Colonic mucosa (tissue), 4 donors: ENCODE data around the gene KLF15. TPM values are rescaled to one million over a fixed set of nuclear protein-coding genes. Genes with fewer than 3 reads are reported as not detected.

ENCODE experiments used
- DNase-seq: peaks from one replicate; pipeline ENCODE4 v3.0.0-alpha.2; 2020
- H3K27ac ChIP-seq: fragments of 200-600 bp; one replicate; pipeline ENCODE4 v1.8.0; 2021
- H3K27me3 ChIP-seq: fragments of 200-600 bp; one replicate; pipeline ENCODE4 v1.8.0; 2021
- H3K36me3 ChIP-seq: fragments of 200-600 bp; one replicate; pipeline ENCODE4 v1.8.0; 2021
- H3K4me1 ChIP-seq: fragments of 200-600 bp; one replicate; pipeline ENCODE4 v1.8.0; 2021; ENCODE audit warnings: mild to moderate bottlenecking
- H3K4me3 ChIP-seq: fragments of 200-600 bp; one replicate; pipeline ENCODE4 v1.8.0; 2021
- H3K9ac ChIP-seq, 2 donors: one replicate each; pipeline ENCODE4 v1.7.0; 2013; ENCODE audit warnings: control low read depth in 2 of 2, low read depth in 2 of 2, low read length in 2 of 2
- H3K9me3 ChIP-seq: fragments of 200-600 bp; one replicate; pipeline ENCODE4 v1.8.0; 2021
- intact Hi-C: fragments of 100-400 bp; cut with DNase I; formaldehyde crosslinking; loops from one replicate; pipeline ENCODE4 v1.14.1; 2022
- total RNA-seq, 2 donors: library from RNA; stranded (reverse); fragmentation: NEBNext Ultra II Directional in 1 of 2; extraction: Animal tissue kit (Norgen Biotek cat#: 25700) in 1 of 2; gene quantifications; one replicate each; pipeline ENCODE4 v1.2.1, GENCODE V29; 2021
- TF ChIP-seq, protein P1 (sequence below): fragments of 200-600 bp; IDR thresholded peaks from one replicate; pipeline ENCODE4 v1.8.0; 2022; ENCODE audit warnings: antibody characterized with exemption, mild to moderate bottlenecking
- donor health status: healthy.
- donor health status: DM: no; HTN: no; CAD: no.
- donor health status: DM: no; HTN: no; CAD: no.

Gene KLF15
- total RNA-seq, 2 donors from 2014 or later: 0.66 to 1.9 TPM

DNA sequence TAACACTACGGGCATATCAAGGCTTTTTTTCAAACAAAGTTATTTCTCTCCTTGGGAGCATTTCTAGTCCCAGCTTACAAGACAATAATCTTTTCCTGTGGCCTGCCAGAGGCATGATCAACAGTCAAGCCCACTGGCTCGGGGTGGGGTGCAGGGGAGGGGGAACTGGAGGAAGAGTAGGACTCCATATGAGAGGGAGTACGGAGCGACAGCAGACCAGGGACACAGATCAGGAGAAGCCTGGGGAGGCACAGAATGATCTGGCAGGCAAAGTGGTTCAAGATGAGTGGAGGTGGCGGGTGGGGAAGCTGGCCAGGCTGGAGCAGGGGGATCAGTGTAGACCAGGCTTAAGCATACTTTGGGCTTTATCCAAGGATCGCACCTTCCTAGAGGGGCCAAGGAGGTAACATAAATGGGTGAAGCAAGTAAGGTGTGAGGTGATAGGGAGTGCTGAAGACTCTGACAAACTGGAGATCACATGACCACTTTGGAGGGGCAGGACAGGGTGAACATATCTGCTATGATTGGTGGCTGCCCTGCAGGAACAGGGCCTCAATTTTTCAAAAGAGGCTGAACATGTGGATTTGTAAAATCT lies 37.4 kb downstream of the KLF15 start:
- no peak overlapping the region for H3K27ac ChIP-seq
- no peaks in the 10 kb centered on the region for H3K9me3 ChIP-seq
- H3K36me3 ChIP-seq: no peaks in the 10 kb centered on the region
- DNase-seq: no peak
- H3K9ac ChIP-seq: no peak overlapping the region
- H3K27me3 ChIP-seq: no peaks in the 10 kb centered on the region
- H3K4me3 ChIP-seq: no peak overlapping the region
- H3K4me1 ChIP-seq: no peaks in the 10 kb centered on the region
- intact Hi-C loops: no loop called here
- TF ChIP-seq, protein P1, sequence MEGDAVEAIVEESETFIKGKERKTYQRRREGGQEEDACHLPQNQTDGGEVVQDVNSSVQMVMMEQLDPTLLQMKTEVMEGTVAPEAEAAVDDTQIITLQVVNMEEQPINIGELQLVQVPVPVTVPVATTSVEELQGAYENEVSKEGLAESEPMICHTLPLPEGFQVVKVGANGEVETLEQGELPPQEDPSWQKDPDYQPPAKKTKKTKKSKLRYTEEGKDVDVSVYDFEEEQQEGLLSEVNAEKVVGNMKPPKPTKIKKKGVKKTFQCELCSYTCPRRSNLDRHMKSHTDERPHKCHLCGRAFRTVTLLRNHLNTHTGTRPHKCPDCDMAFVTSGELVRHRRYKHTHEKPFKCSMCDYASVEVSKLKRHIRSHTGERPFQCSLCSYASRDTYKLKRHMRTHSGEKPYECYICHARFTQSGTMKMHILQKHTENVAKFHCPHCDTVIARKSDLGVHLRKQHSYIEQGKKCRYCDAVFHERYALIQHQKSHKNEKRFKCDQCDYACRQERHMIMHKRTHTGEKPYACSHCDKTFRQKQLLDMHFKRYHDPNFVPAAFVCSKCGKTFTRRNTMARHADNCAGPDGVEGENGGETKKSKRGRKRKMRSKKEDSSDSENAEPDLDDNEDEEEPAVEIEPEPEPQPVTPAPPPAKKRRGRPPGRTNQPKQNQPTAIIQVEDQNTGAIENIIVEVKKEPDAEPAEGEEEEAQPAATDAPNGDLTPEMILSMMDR: no peak

- Histone ChIP-seq H3K9me3 (no peaks in the 10 kb centered on the region), H3K4me3 (no peak overlapping the region), H3K27me3 (no peaks in the 10 kb centered on the region), H3K27ac (no peak overlapping the region), H3K4me1 (no peaks in the 10 kb centered on the region), H3K9ac (no peak overlapping the region), H3K36me3 (no peaks in the 10 kb centered on the region)
- intact Hi-C loops: no loop called here
- no peak for DNase-seq
- TF ChIP-seq, protein P1: no peak
Measured at GRCh38 chr3:126317029-126317996, 39.9 kb downstream of the KLF15 start.

- H3K9ac ChIP-seq: no peak overlapping the region
- no peak for DNase-seq
- TF ChIP-seq, protein P1: no peak
- no peaks in the 10 kb centered on the region for H3K27me3 ChIP-seq
- no peak overlapping the region for H3K27ac ChIP-seq
- H3K36me3 ChIP-seq: no peaks in the 10 kb centered on the region
- H3K4me1 ChIP-seq: no peaks in the 10 kb centered on the region
- H3K9me3 ChIP-seq: no peaks in the 10 kb centered on the region
- intact Hi-C loops: no loop called here
- H3K4me3 ChIP-seq: no peak overlapping the region
Measured at GRCh38 chr3:126316501-126316939, 40.7 kb downstream of the KLF15 start.

DNA sequence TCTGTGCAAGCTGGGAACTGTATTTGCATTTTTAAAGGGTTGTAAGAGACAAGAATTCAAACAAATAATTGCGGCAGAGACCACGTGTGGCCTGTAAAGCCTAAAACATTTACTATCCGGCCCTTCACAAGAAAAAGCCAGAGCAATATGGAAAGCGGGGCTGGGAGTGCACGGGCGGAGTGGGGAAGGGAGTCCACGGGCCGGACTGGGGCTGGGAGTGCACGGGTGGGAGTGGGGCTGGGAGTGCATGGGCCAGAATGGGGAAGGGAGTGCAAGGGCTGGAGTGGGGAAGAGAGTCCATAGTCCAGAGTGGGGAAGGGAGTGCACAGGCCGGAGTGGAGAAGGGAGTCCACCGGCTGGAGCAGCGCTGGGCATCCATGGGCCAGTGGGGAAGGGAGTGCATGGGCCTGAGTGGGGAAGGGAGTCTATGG lies 41.2 kb downstream of the KLF15 start:
- intact Hi-C loops: no loop called here
- TF ChIP-seq, protein P1: no peak
- Histone ChIP-seq H3K9me3 (no peaks in the 10 kb centered on the region), H3K36me3 (no peaks in the 10 kb centered on the region), H3K27me3 (no peaks in the 10 kb centered on the region), H3K9ac (no peak overlapping the region), H3K27ac (no peak overlapping the region), H3K4me3 (no peak overlapping the region), H3K4me1 (no peaks in the 10 kb centered on the region)
- DNase-seq: no peak

- no peaks in the 10 kb centered on the region for H3K27me3 ChIP-seq
- intact Hi-C loops: no loop called here
- H3K9me3 ChIP-seq: no peaks in the 10 kb centered on the region
- no peak overlapping the region for H3K4me3 ChIP-seq
- TF ChIP-seq, protein P1: no peak
- no peaks in the 10 kb centered on the region for H3K4me1 ChIP-seq
- no peak for DNase-seq
- H3K9ac ChIP-seq: no peak overlapping the region
- no peaks in the 10 kb centered on the region for H3K36me3 ChIP-seq
- H3K27ac ChIP-seq: no peak overlapping the region
Measured at GRCh38 chr3:126314790-126315658, 42.2 kb downstream of the KLF15 start.
